ENCODE data around the gene PLCD1. TPM values are rescaled to one million over a fixed set of nuclear protein-coding genes. Genes with fewer than 3 reads are reported as not detected.
A peak's percentile ranks its signal among the peaks of the same experiment; 100 is the strongest.

The PLCD1 gene
- total RNA-seq, 1 donor from 2014 or later = 30.1 TPM

DNA sequence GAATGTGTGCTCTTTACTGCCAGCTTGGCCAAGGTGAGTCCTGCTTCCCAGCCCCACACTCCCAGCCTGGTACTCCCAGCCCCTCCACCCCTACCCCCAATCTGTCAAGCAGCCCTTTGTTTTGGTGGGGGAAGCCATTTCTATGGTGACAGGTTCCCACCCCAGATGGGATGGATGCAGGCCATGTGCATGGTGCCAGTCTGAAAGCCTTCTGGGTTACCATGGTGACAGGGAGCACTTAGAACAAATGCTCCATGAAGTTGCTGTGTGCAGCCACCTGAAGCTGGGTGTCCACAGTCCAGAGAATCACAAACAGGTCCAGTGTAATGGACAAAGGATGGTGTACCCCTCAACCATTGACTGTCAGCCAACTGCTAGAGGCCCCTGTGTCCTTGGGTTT, 58.0 kb downstream of the PLCD1 start:
- Histone ChIP-seq H3K27ac (no peak overlapping the region), H3K36me3 (peaks cover 40% of the 10 kb centered on the region), H3K27me3 (ENCODE audit: low read depth) (no peaks in the 10 kb centered on the region), H3K9me3 (no peaks in the 10 kb centered on the region), H3K4me3 (no peak overlapping the region), H3K4me1 (peaks cover 28% of the 10 kb centered on the region)
- intact Hi-C loops (cut with DNase I) = no loop called here
- DNase-seq (no peak), ATAC-seq (no peak)
- TF ChIP-seq, protein P1, sequence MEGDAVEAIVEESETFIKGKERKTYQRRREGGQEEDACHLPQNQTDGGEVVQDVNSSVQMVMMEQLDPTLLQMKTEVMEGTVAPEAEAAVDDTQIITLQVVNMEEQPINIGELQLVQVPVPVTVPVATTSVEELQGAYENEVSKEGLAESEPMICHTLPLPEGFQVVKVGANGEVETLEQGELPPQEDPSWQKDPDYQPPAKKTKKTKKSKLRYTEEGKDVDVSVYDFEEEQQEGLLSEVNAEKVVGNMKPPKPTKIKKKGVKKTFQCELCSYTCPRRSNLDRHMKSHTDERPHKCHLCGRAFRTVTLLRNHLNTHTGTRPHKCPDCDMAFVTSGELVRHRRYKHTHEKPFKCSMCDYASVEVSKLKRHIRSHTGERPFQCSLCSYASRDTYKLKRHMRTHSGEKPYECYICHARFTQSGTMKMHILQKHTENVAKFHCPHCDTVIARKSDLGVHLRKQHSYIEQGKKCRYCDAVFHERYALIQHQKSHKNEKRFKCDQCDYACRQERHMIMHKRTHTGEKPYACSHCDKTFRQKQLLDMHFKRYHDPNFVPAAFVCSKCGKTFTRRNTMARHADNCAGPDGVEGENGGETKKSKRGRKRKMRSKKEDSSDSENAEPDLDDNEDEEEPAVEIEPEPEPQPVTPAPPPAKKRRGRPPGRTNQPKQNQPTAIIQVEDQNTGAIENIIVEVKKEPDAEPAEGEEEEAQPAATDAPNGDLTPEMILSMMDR (IDR thresholded peaks at IDR 0.05) = no peak

GRCh38 chr3:37970802-37971201, 58.6 kb downstream of the PLCD1 start:
- H3K4me3 ChIP-seq = no peak overlapping the region
- peaks cover 28% of the 10 kb centered on the region for H3K4me1 ChIP-seq
- DNase-seq = no peak
- TF ChIP-seq, protein P1 (IDR thresholded peaks at IDR 0.05) = no peak
- H3K27ac ChIP-seq = no peak overlapping the region
- no peaks in the 10 kb centered on the region for H3K9me3 ChIP-seq
- no peak for ATAC-seq
- intact Hi-C loops (cut with DNase I) = no loop called here
- no peaks in the 10 kb centered on the region for H3K27me3 ChIP-seq (ENCODE audit: low read depth)
- peaks cover 33% of the 10 kb centered on the region for H3K36me3 ChIP-seq

DNA sequence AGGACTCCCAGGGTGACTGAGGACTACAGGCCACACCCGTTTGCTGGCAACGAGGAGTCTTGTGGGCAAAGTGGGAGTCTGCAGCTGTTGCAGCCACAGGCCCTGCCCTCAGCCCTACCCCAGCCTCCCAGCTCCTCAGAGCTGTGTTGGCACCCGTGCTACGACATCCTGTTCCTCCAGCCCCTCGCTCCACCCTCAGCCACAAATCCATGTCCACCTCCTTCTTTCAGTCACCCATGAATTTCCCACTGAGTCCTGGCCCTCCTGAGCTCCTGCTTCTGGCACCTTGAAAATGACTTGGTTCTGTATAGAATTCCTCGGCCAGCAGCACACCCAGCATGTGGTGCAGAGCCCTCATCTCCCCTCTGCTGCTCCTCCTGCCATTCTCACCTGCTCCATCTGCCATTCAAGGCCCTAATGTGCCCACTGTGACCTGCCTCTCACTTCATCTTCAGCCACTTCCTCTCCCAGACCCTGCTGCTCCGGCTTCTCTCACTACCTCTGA, 59.8 kb downstream of the PLCD1 start:
- intact Hi-C loops (cut with DNase I) = loop anchor here (5.0 kb wide), 1 partner anchor 112 kb away; no protein-coding TSS in a partner anchor
- no peak for ATAC-seq
- Histone ChIP-seq H3K27ac (peak overlapping the region; percentile 20), H3K27me3 (ENCODE audit: low read depth) (no peaks in the 10 kb centered on the region), H3K9me3 (no peaks in the 10 kb centered on the region), H3K36me3 (peaks cover 24% of the 10 kb centered on the region), H3K4me3 (no peak overlapping the region), H3K4me1 (peaks cover 28% of the 10 kb centered on the region)
- TF ChIP-seq, protein P1 (IDR thresholded peaks at IDR 0.05) = no peak
- no peak for DNase-seq

DNA sequence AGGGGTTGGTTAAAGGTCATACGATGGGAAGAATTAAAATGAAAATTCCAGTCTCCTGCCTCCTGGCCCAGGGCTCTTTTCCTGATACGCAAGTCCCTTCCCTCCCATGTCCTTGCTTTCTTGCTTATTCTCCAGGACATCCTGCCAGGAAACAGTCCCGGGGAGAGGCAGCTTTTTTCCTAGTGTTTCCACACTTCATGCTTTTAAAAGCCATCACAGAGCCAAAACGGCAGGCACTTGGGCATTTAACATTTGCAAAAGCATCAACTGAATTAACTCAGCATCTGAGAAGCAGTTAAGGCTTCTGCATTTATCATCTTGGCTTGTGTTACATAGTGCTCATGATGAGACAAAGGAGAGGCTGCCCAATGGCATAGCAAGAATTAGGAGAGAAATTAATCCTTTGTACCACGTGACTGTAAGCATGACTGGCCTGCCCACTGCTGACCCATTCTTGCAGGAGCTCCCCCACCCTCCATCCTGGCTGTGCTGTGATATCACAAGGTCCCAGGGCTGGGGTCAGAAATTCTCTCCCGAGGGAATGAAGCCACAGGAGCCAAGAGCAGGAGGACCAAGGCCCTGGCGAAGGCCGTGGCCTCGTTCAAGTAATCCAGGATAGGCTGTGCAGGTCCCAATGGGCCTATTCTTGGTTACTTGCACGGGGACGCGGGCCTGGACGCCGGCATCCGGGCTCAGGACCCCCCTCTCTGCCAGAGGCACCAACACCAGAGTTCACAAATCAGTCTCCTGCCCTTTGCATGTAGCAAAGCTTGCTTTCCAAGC, 60.4 kb downstream of the PLCD1 start:
- intact Hi-C loops (cut with DNase I) = loop anchor here (5.0 kb wide), 1 partner anchor 112 kb away; no protein-coding TSS in a partner anchor
- Histone ChIP-seq H3K27ac (peak overlapping the region; percentile 20), H3K27me3 (ENCODE audit: low read depth) (no peaks in the 10 kb centered on the region), H3K9me3 (no peaks in the 10 kb centered on the region), H3K36me3 (peaks cover 24% of the 10 kb centered on the region), H3K4me1 (peaks cover 28% of the 10 kb centered on the region), H3K4me3 (no peak overlapping the region)
- no peak for ATAC-seq
- TF ChIP-seq, protein P1 (IDR thresholded peaks at IDR 0.05) = no peak
- DNase-seq = no peak

- H3K9me3 ChIP-seq = no peaks in the 10 kb centered on the region
- DNase-seq = no peak
- no peak for ATAC-seq
- H3K4me3 ChIP-seq = no peak overlapping the region
- H3K36me3 ChIP-seq = peaks cover 24% of the 10 kb centered on the region
- TF ChIP-seq, protein P1 (IDR thresholded peaks at IDR 0.05) = no peak
- peaks cover 28% of the 10 kb centered on the region for H3K4me1 ChIP-seq
- H3K27me3 ChIP-seq (ENCODE audit: low read depth) = no peaks in the 10 kb centered on the region
- H3K27ac ChIP-seq = peak overlapping the region; percentile 13
- intact Hi-C loops (cut with DNase I) = loop anchor here (5.0 kb wide), 1 partner anchor 111 kb away; no protein-coding TSS in a partner anchor
These were observed 61.2 kb downstream of the PLCD1 start for GRCh38 chr3:37968199-37968598.

Data from lower lobe of right lung (tissue), 2 donors.